HG03442 (cell line): Measurements from ENCODE around the gene PEX11A.

Source experiments
- ATAC-seq: cut with Tn5 transposase; IDR thresholded peaks from one replicate; pipeline ENCODE4 v1.9.1; 2021; ENCODE audit warnings: mild to moderate bottlenecking, moderate library complexity; ENCODE audit not compliant: unreplicated experiment

PEX11A gene

GRCh38 chr15:89677381-89677780, 13.2 kb downstream of the PEX11A start:
- ATAC-seq = no peak

- no peak for ATAC-seq
Measured at GRCh38 chr15:89675606-89676005, 14.9 kb downstream of the PEX11A start.

- ATAC-seq = no peak
Measured at GRCh38 chr15:89674526-89674925, 16.0 kb downstream of the PEX11A start.

GRCh38 chr15:89673165-89673512, 17.4 kb downstream of the PEX11A start:
- ATAC-seq = no peak

GRCh38 chr15:89672221-89673164, 18.1 kb downstream of the PEX11A start:
- no peak for ATAC-seq

- no peak for ATAC-seq
Measured at GRCh38 chr15:89671687-89672086, 18.9 kb downstream of the PEX11A start.

- no peak for ATAC-seq
Measured at GRCh38 chr15:89670971-89671560, 19.5 kb downstream of the PEX11A start.

GRCh38 chr15:89669941-89670340, 20.6 kb downstream of the PEX11A start:
- ATAC-seq = no peak

GRCh38 chr15:89669309-89669865, 21.2 kb downstream of the PEX11A start:
- no peak for ATAC-seq

- no peak for ATAC-seq
Measured at GRCh38 chr15:89668171-89668570, 22.4 kb downstream of the PEX11A start.

- ATAC-seq = no peak
Measured at GRCh38 chr15:89667706-89667960, 22.9 kb downstream of the PEX11A start.

- ATAC-seq = no peak
Measured at GRCh38 chr15:89666858-89667705, 23.5 kb downstream of the PEX11A start.

- no peak for ATAC-seq
Measured at GRCh38 chr15:89666184-89666857, 24.2 kb downstream of the PEX11A start.

- ATAC-seq = no peak
Measured at GRCh38 chr15:89665449-89666181, 24.9 kb downstream of the PEX11A start.

- ATAC-seq = no peak
Measured at GRCh38 chr15:89664441-89665350, 25.9 kb downstream of the PEX11A start.

- no peak for ATAC-seq
Measured at GRCh38 chr15:89662893-89663626, 27.5 kb downstream of the PEX11A start.

GRCh38 chr15:89660556-89660955, 30.0 kb downstream of the PEX11A start:
- ATAC-seq = no peak

- no peak for ATAC-seq
Measured at GRCh38 chr15:89659295-89659694, 31.3 kb downstream of the PEX11A start.
